Loucy (cell line): ENCODE measurements around the gene EFCAB8.

Source experiments
- H2AFZ ChIP-seq: fragments of 200-600 bp; sonication (generic); 2 replicates; pipeline ENCODE4 v1.6.0; 2016; ENCODE audit warnings: antibody characterized with exemption, mild to moderate bottlenecking, low read length, moderate library complexity
- H3F3A ChIP-seq: fragments of 200-600 bp; 2 replicates; pipeline ENCODE4 v1.6.0; 2016; ENCODE audit warnings: antibody characterized with exemption, low read depth, mild to moderate bottlenecking
- H3K27me3 ChIP-seq: fragments of 200-600 bp; sonication (generic); 2 replicates; pipeline ENCODE4 v1.6.1; 2014; ENCODE audit warnings: low read length, mild to moderate bottlenecking; ENCODE audit not compliant: insufficient read depth, poor library complexity, severe bottlenecking
- H3K36me3 ChIP-seq: fragments of 200-600 bp; sonication (generic); 2 replicates; pipeline ENCODE4 v1.6.1; 2016; ENCODE audit warnings: low read length; ENCODE audit not compliant: insufficient read depth
- H3K4me1 ChIP-seq: fragments of 200-600 bp; sonication (generic); 2 replicates; pipeline ENCODE4 v1.5.1; 2014; ENCODE audit warnings: low read length, mild to moderate bottlenecking; ENCODE audit not compliant: insufficient read depth, poor library complexity, severe bottlenecking
- H3K4me2 ChIP-seq: fragments of 200-600 bp; sonication (generic); 2 replicates; pipeline ENCODE4 v1.6.0; 2014; ENCODE audit warnings: antibody characterized with exemption, low read length, low read depth, mild to moderate bottlenecking; ENCODE audit not compliant: poor library complexity, severe bottlenecking
- H3K4me3 ChIP-seq: fragments of 200-600 bp; sonication (generic); 2 replicates; pipeline ENCODE4 v1.5.1; 2014; ENCODE audit warnings: low read length, mild to moderate bottlenecking, mixed read lengths; ENCODE audit not compliant: poor library complexity, severe bottlenecking
- H3K79me2 ChIP-seq: fragments of 200-600 bp; sonication (generic); 2 replicates; pipeline ENCODE4 v1.6.1; 2014; ENCODE audit warnings: low read length; ENCODE audit not compliant: insufficient read depth
- H3K9ac ChIP-seq: fragments of 200-600 bp; sonication (generic); 2 replicates; pipeline ENCODE4 v1.6.0; 2014; ENCODE audit warnings: mild to moderate bottlenecking, low read depth, low read length, moderate library complexity; ENCODE audit not compliant: poor library complexity, severe bottlenecking
- H3K9me2 ChIP-seq: fragments of 200-600 bp; sonication (generic); replicated peaks from 2 replicates; pipeline ENCODE4 v1.6.1; 2016; ENCODE audit warnings: low read depth, low read length, mixed read lengths
- H3K9me3 ChIP-seq: fragments of 200-600 bp; sonication (generic); 2 replicates; pipeline ENCODE4 v1.6.1; 2014; ENCODE audit warnings: mild to moderate bottlenecking, antibody characterized with exemption, low read length, low read depth; ENCODE audit not compliant: insufficient read depth
- H4K20me1 ChIP-seq: fragments of 200-600 bp; sonication (generic); 2 replicates; pipeline ENCODE4 v1.6.0; 2014; ENCODE audit warnings: antibody characterized with exemption, low read length, mild to moderate bottlenecking; ENCODE audit not compliant: insufficient read depth, poor library complexity, severe bottlenecking
- CTCF ChIP-seq: fragments of 200-600 bp; sonication (generic); conservative IDR thresholded peaks from 2 replicates; pipeline ENCODE4 v1.5.1; 2014; ENCODE audit warnings: mild to moderate bottlenecking, antibody characterized with exemption, low read length
- EZH2phosphoT487 ChIP-seq: fragments of 200-600 bp; IDR thresholded peaks from 2 replicates; pipeline ENCODE4 v1.6.1; 2018; ENCODE audit warnings: antibody characterized with exemption, mild to moderate bottlenecking, moderate library complexity, borderline replicate concordance

The EFCAB8 gene

GRCh38 chr20:32894026-32894483 lies 35.3 kb downstream of the EFCAB8 start:
- no peak overlapping the region for H3K4me3 ChIP-seq
- H3K9me3 ChIP-seq: no peaks in the 10 kb centered on the region
- no peaks in the 10 kb centered on the region for H3K36me3 ChIP-seq
- H3K27me3 ChIP-seq: no peaks in the 10 kb centered on the region
- H3K9ac ChIP-seq: no peak overlapping the region
- no peak overlapping the region for H3K4me2 ChIP-seq
- H4K20me1 ChIP-seq: no peaks in the 10 kb centered on the region
- no peak overlapping the region for H2AFZ ChIP-seq
- peaks cover 22% of the 10 kb centered on the region for H3K4me1 ChIP-seq
- H3K9me2 ChIP-seq: no peaks in the 10 kb centered on the region
- no peaks in the 10 kb centered on the region for H3F3A ChIP-seq
- no peaks in the 10 kb centered on the region for H3K79me2 ChIP-seq
- TF ChIP-seq EZH2phosphoT487 (no peak), CTCF (peak; percentile 75)

- Histone ChIP-seq H3K9me3 (no peaks in the 10 kb centered on the region), H3K79me2 (no peaks in the 10 kb centered on the region), H3K4me2 (no peak overlapping the region), H3K9me2 (no peaks in the 10 kb centered on the region), H3K9ac (no peak overlapping the region), H3K4me1 (peaks cover 22% of the 10 kb centered on the region), H3K36me3 (no peaks in the 10 kb centered on the region), H3K27me3 (no peaks in the 10 kb centered on the region), H3F3A (no peaks in the 10 kb centered on the region), H3K4me3 (no peak overlapping the region), H4K20me1 (no peaks in the 10 kb centered on the region), H2AFZ (no peak overlapping the region)
- TF ChIP-seq CTCF (no peak), EZH2phosphoT487 (no peak)
Measured at GRCh38 chr20:32894711-32895355, 36.1 kb downstream of the EFCAB8 start.

GRCh38 chr20:32896521-32897280 lies 38.0 kb downstream of the EFCAB8 start:
- H3K36me3 ChIP-seq: no peaks in the 10 kb centered on the region
- H4K20me1 ChIP-seq: no peaks in the 10 kb centered on the region
- H3K27me3 ChIP-seq: no peaks in the 10 kb centered on the region
- no peak overlapping the region for H2AFZ ChIP-seq
- H3K4me2 ChIP-seq: no peak overlapping the region
- no peaks in the 10 kb centered on the region for H3K9me3 ChIP-seq
- no peaks in the 10 kb centered on the region for H3F3A ChIP-seq
- no peak overlapping the region for H3K9ac ChIP-seq
- no peaks in the 10 kb centered on the region for H3K9me2 ChIP-seq
- H3K79me2 ChIP-seq: no peaks in the 10 kb centered on the region
- TF ChIP-seq EZH2phosphoT487: no peak
- TF ChIP-seq CTCF: no peak
- H3K4me1 ChIP-seq: peaks cover 22% of the 10 kb centered on the region
- H3K4me3 ChIP-seq: no peak overlapping the region
